ENCODE data around the gene SLIT3.

GRCh38 chr5:169070413-169070812, 230.5 kb downstream of the SLIT3 start:
- TF ChIP-seq CTCF (IDR thresholded peaks at IDR 0.05; ENCODE audit: poor library complexity) (no peak), EZH2 (IDR thresholded peaks at IDR 0.05; ENCODE audit: borderline replicate concordance) (no peak), EZH2phosphoT487 (IDR thresholded peaks at IDR 0.05; ENCODE audit: low read depth, severe bottlenecking, unreplicated experiment) (no peak)
